HUDEP-2 (cell line): ENCODE measurements around the gene FOXQ1.
"Not testable (repeated sequence)": the region's sequence is repeated elsewhere in the genome, so short reads cannot be mapped to it uniquely, and the experiment has no call there.

ENCODE experiments used
- DNase-seq, 76 experiments: peaks; one replicate each; lab custom pipeline; 2025; ENCODE audit not compliant: unreplicated experiment in 76 of 76; lab: John Stamatoyannopoulos, UW

FOXQ1 gene

DNA sequence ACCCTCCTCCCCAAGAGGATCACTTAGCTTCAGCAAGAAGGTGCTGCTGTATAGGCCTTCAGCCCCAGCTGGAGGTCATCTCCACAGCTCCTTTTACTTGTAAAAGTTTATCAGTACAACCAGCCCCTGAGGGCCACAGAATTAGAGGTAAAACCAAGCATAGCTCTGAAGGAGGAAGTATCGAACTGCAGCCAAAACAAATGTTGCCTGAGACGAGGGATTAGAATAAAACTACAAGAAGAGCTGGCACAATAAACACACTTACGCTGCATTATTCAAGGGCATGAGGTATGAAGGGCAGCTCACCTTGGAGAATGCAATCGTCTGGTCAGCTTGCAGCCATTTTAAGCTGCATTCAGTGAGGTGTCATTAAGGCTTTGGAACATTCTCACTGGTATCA is 21.1 kb upstream of the FOXQ1 start:
- DNase-seq = no peak

DNA sequence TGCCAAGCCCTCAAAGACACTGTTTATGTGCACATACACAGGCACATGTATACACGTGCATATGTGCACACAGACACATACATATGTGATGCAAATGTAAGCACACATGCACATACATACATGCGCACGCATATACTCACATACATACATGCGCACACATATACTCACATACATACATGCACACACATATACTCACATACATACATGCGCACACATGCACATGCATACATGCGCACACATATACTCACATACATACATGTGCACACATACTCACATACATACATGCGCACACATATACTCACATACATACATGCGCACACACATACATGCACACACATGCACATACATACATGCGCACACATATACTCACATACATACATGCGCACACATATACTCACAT is 20.5 kb upstream of the FOXQ1 start:
- DNase-seq = no peak

DNA sequence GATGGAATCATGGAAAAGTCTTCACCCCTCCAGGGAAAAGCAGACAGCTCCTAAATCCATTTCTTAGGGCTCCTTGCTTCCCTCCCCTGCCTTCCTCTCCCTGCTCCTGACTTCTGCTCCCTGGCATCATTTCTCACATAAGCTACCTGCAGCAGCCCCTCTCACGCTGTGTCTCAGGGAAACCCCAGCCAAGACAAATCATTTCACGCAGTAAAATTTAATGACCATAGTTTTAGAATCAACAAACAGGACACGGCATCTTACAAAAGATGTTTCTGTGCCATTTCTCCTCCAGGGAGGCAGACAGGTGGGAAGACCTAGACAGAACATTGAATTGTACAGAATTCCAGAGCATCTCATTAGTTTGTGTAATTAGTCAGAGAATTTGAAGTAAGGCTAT is 16.5 kb upstream of the FOXQ1 start:
- DNase-seq = no peak

DNA sequence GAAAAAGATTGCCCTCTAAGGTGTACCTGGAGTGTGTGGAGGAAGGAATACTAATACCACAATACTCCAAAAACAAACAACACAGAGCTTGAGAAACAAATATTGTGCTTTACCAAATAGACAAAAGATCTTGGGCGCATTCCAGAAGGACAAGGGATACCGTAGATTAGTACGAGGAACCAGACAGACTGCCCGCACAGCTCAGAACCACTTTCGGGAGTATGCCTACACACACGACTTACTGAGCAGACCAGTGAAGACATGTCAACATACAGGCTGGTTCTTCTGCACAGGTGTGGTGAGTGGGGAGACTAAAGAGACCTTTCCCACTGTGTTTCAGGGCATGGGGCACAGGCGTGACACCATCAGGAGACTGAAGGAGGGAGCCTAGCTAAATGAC is 15.8 kb upstream of the FOXQ1 start:
- DNase-seq = no peak

DNA sequence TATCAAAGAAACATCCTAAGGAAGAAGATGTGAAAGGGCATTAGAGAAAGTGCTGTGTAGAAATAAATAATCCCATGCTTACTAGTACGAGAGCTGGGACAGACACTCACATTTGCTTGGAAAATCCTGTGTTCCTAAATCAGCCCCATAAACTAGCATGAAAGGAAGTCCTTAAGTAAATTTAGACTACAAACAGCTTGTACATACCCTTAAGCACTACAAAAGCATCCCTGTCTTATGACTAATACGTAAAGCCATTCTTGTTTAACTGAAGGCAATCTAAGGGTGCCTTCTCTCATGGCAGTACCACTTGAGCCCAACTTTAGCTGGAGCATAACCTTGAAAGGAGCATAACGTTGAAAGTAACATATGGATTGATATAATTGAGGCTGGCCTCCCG is 15.4 kb upstream of the FOXQ1 start:
- DNase-seq = no peak

DNA sequence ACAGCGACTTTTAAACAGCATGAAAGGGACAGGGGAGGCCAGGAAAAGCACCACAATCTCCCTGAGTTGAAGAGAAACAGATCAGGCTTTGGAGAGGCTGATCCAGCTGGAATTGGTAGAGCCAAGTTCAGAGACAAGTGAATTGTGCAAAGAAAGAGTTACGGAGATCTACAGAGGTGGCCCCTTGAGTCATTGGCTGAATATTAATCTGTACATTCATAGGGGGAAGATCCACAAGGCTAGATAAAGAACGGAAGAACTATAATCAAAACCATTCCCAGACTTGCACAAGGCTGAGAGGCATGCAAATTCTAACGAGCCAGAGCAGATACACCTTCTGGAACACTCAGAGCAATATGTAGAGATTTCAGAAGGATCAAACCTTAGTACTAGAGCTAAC is 14.2 kb upstream of the FOXQ1 start:
- DNase-seq = no peak

DNA sequence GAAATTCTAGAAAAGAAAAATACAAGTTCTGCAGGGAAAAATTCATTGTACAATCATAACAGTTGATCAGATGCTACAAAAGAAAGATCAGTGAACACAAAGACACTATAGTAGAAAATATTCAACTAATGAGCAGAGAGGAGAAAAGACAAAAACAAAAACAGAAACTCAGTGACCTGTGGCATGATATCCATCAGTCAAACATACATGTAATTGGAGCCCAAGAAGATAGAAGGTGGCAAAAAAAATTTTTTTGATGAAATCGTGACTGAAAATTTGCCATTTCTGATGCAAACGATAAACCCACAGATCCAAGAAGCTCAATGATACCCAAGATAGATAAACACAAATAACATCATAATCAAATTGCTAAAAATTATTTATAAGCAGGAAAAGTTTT is 13.1 kb upstream of the FOXQ1 start:
- no peak for DNase-seq

DNA sequence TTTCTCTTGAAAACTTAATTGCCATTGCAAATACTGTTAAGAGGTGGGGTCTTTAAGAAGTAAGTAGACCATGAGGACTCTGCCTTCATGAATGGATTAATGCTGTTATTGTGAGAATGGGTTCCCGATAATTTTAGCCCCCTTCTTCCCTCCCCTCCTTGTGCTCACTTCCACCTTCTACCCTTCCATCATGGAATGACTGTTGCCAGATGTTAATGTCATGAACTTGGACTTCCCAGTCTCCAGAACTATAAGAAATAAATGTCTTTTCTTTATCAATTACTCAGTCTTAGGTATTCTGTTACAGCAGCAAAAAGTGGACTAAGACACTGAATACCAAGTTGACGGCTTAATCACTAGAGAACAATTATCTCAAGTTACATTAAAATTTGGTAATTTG is 5.8 kb upstream of the FOXQ1 start:
- no peak for DNase-seq

DNA sequence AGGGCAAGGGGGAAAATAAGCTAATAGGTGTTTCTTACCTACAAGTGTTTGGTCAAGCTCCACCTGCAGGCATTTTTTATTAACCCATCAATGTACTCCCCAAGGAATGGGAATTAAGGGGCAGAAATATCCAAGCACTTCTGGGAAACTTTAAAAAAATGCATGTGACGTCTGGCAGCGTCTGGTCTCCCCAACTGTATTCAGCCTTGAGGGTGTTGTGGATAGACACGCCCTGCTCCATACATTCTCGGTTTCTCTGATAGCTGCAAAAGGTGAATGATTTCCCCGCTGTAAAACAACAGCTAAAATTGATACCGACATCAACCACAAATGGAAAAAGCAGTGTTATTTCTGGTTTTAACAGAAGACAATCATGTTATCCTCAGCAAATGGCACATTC is 2.5 kb upstream of the FOXQ1 start:
- no peak for DNase-seq

DNA sequence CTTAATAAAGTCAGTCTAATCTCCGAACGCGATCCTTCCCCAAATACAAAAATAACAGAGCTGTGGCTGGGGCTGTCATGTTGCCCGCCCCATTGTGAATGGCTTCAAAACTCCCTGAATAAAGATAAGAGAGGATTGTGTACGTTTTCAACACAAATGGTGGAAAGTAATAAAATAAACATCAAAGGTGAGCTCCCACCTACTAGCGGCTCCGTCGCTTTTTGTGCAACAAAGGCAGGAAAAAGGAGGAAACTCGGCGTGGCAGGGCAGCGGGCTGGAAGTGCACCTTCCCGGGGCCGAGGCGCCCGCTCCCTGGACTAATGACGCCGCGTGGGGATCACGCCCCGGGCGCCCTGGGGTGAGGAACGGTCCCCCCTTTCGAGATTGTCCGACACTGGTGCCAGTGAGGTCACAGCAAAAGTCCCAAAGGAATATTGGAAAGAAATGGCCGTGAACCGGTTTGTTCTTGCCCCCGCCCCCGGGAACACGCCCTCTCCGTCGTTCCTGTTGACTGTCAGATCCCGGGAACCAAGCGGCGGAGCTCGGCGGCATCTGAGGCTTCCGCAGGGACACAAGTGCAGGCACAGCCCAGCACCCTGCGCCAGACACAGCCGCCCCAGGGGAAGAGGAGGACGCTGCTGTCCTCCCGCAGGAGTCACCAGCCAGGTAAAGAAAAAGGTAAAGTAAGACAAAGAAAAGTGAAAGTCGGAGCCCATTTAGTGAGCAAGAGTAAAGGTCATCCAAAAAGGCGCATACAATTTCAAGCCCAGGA is 1.1 kb upstream of the FOXQ1 start:
- DNase-seq = no peak

DNA sequence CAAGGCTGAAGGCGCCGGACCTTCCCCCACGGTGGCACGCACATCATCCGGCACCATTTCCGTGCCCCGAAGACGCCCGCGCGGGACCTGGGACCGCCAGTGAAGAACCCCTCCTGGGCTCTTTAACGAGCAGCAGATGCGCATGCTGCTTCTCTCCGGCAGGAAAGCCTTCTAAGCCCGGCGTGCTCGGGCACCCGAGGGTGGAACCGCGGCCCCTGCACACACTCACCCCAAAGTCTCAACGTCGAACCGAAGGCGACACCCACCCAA is 240 bp downstream of the FOXQ1 start:
- DNase-seq = peak in 1 of 76 experiments; percentile 9

DNA sequence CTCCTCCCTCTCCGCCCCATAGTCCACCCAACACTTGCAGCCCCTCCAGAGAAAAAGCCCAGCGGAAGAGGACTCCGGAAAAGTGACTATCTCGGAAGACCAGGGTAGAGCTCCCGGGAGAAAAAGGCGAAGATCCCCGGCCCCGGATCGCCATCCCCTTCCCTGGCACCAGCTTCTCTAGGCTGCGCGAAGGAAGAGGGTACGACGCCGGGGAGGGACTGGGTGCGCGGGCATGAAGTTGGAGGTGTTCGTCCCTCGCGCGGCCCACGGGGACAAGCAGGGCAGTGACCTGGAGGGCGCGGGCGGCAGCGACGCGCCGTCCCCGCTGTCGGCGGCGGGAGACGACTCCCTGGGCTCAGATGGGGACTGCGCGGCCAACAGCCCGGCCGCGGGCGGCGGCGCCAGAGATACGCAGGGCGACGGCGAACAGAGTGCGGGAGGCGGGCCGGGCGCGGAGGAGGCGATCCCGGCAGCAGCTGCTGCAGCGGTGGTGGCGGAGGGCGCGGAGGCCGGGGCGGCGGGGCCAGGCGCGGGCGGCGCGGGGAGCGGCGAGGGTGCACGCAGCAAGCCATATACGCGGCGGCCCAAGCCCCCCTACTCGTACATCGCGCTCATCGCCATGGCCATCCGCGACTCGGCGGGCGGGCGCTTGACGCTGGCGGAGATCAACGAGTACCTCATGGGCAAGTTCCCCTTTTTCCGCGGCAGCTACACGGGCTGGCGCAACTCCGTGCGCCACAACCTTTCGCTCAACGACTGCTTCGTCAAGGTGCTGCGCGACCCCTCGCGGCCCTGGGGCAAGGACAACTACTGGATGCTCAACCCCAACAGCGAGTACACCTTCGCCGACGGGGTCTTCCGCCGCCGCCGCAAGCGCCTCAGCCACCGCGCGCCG is 822 bp downstream of the FOXQ1 start:
- peak in 2 of 76 experiments; percentile 5 to 13 for DNase-seq

DNA sequence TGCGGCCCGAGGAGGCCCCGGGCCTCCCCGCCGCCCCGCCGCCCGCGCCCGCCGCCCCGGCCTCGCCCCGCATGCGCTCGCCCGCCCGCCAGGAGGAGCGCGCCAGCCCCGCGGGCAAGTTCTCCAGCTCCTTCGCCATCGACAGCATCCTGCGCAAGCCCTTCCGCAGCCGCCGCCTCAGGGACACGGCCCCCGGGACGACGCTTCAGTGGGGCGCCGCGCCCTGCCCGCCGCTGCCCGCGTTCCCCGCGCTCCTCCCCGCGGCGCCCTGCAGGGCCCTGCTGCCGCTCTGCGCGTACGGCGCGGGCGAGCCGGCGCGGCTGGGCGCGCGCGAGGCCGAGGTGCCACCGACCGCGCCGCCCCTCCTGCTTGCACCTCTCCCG is 1.5 kb downstream of the FOXQ1 start:
- no peak for DNase-seq

DNA sequence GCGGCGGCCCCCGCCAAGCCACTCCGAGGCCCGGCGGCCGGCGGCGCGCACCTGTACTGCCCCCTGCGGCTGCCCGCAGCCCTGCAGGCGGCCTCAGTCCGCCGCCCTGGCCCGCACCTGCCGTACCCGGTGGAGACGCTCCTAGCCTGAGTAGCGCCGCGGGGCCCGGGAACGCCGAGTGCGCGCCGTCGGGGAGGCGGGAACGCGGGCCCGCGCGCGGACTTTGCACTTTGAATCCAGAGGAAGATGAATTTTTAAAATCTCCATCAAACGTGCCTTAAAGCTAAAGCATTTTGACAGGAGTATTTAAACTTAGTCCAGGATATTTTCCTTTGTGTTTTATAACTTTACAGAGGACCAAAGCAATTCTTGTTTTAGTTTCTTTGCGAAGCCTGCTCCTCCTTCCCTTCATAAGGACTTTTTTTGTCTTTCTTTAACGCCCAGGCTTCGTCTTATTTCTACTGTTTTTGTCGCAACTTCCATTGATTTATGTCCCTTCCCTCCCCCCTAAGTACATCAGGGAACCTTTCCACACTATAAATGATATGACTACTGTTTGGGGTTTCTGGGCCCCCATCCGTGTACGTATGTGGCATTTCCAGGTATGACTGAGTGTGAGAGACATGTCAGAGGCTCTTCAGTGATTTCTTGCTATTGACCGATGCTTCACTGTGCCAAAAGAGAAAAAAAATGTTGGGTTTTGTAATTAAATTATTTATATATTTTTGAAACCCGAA is 2.0 kb downstream of the FOXQ1 start:
- no peak for DNase-seq

DNA sequence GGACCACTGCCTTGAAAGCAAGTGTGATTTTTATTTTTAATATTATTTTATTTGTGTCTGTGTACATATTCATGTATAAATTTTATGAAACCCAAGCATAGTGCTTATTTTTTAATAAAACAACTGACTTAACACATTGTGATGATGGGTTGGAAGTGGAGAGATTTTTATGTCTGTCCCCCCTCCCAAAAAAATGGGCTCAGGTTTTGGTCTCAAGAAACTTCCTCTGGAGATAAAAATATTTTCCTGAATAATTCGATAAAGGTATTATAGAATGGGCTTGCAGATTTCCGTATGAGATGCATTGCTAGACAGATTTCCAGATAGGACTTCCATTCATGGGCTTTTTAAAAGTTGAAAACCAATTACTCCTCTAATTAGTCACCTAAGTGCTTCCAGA is 2.7 kb downstream of the FOXQ1 start:
- no peak for DNase-seq

DNA sequence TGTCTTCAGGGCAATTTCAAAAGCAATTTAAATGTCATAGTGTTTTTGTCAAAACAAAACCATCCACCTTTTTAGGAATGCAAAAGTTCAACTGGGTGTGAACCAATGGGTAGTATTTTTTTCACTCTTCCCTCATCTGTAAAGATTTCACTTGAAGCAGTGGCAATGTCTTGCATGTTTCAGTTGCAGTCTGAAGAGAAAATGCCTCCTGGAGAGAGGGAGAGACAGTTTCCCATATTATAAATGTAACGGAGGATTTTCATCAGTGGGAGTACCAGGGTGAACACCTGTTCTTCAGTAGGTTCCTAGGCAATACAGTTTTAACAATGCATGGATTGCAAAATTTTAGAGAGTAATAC is 3.3 kb downstream of the FOXQ1 start:
- no peak for DNase-seq

DNA sequence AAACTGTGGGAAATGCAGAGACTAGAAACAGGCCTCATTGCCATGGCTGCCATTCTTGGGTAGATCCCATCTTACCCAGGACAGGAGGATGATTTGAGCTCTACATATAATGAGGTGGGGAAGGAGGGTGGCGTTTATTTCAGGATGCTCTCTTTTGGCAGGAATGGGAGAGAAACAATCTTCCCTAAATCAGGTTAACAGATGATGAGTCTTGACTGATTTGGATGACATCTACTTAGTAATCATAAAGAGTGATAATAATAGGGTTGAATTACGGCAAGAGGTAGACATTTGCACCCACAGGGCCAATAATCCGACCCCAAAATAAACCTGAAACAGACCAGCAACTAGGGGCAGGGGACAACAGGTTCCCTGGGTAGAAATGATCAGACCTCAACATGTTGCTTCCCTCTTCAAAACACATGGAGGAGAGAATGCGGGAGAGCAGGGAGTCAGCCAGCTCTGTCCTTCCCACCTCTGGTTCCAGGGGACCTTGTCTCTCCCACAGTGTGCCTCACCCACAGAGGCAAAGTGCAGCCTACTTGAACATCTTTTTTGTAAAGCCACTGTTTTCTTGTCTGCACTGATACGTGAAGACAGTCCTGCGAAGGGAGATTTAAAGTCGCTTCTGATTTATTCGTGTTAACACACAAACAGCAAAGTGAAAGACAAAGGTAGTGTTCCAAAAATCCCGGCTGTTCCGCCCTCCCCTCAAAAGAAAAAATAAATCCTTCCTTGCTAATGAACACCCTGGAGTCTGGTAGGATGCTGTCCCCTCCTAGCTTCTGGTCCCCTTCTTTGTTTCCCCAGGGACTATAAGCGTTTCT is 3.9 kb downstream of the FOXQ1 start:
- DNase-seq = no peak

DNA sequence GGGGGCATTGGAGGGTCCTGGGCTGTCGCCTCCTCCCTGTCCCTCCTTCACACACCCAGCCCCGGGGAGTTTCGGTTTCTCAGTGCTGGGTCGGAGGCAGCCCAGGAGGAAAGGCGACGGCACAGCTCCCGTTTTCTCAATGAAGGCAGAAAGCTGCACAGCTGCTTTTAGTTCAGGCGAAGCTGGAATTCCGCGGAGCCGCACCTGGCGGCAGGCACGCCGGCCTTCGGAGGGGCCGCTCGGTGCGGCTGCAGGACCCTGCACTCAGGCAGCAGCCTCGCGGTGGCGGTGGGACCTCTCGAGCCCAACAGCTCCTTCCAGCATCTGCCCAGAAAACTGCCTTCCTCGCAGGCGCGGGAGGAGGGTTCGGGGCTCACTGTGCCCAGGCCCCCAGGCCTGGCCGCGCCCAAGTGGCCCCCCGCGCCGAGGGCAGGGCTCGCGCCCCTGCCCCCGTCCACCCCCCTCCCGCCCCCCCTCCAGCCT is 4.6 kb downstream of the FOXQ1 start:
- DNase-seq = no peak

DNA sequence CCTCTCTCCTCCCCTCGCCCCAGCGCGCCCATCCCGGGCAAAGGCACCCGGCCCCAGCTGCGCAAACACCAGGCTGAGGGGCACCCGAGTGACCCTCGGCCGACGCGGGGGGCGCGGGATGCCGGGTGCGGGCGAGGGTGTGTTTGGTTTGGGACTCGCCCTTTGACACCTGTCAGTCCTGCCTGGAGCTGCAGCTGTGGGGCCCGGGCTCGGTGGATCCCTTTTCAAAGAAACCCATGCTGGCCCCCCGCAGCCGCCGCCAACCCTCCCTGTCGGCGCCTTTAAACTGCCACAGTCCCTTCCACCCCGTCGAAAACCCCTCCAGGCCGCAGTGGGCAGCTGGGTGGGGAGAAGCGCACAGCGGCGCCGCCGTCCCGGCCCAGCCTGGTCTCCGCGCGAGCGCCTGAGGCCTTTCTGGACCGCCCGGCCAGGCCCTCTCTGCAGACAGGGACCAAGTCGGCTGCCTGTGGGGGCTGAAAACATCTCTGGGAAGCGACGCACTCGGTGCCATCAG is 5.5 kb downstream of the FOXQ1 start:
- no peak for DNase-seq

DNA sequence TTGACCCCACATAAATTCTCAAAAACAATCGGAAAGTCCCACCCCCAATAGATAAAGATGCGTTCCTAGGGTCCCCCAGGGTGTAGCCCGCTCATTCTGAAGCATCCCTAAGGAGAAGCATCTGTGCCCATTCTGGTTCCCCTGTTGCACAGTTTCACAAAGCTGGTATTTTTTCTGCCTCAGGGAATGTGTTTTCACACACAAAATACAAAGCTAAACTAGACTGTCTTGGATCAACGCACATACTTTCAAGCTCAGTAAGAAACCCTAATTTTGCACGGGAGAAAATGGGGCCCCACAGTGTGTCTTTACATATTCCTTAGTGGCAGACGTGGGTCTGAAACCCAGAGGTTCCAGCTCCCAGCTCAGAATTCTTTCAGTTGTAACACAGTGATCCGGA is 6.1 kb downstream of the FOXQ1 start:
- no peak for DNase-seq

DNA sequence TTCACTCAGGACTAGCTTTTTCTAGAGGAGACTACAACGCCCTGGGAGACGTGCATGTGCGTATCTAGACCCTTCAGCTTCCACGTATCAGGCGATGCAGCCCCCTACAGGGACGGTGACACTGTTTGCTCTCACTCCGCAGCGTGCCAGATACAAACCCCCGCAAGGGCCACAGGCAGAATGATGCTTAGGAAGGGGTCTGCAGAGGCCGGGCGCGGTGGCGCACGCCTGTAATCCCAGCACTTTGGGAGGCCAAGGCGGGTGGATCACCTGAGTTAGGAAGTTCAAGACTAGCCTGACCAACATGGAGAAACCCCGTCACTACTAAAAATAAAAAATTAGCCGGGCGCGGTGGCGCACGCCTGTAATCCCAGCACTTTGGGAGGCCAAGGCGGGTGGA is 6.7 kb downstream of the FOXQ1 start:
- not testable (repeated sequence) for DNase-seq
